CD4-positive, alpha-beta T cell treated with Interleukin-17A for 1 hour (primary cell): ENCODE measurements around the gene AP3D1.

Experiments
- DNase-seq: peaks from one replicate; pipeline ENCODE4 v3.0.0-alpha.2; 2020

AP3D1 gene

GRCh38 chr19:2180881-2181632 is 29.7 kb upstream of the AP3D1 start:
- no peak for DNase-seq

- no peak for DNase-seq
Measured at GRCh38 chr19:2180114-2180513, 28.7 kb upstream of the AP3D1 start.

DNA sequence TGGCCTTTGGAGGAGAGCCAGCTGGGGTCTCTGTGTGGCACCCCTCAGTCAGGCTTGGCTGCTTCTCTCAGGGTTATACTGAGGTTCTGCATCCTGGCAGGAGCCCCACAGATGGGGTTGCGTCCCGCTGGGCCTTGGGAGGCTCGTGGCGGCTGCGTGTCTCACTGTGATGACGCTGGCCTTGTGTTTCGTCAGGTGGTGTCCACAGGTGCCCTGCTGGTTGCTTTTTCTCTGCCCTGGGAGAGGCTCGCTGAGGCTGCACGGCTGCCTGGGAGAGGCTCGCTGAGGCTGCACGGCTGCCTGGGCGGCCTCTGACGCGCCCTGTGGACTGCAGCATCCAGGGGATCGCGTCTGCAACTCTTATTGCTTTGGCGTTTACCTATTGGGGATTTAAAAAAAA is 27.7 kb upstream of the AP3D1 start:
- no peak for DNase-seq

DNA sequence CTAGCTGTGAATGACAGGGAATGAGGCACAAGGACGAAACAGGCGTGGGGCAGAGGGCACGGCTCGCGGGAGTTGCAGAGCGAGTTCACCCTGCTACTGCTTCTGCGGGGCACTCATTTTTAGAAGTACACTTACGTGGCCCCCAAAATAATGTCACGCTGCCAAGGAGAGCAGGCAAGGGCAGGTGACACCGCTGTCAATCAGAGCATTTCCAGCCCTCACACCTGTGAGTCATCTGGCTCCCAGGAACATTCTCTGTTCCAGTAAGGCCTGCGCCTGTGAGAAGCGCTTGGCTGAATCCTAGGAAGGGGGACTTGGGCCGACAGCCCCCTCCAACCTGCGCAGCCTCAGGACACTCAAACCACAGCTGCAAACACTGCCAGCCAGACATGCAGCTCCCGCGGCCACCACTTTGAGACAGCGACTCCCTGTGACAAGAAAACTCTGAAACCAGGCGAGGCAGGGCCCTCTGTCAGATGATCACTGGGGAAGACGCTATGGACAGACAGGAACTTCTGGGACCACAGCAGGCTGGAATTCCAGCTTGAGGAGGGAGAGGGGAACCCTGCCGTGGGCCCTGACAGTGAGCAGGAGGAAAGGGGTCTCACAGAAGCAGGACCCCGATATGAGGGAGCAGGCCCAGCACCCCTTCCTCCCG is 25.1 kb upstream of the AP3D1 start:
- no peak for DNase-seq

DNA sequence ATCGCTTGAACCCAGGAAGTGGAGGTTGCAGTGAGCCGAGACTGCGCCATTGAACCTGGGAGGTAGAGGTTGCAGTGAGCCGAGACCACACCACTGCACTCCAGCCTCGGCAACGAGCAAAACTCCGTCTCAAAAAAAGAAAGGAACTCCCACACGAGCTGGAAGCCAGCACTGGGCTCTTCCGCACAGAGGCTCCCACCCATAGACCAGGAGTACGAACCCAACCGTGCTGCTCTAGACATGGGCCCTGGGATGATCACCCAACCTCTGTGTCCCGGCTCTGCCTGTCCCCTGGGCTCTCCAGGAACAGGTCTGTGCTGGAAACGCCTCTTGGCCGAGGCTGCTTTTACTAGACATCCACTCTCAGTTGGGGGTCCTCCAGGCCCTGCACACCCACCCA is 24.4 kb upstream of the AP3D1 start:
- no peak for DNase-seq

GRCh38 chr19:2173767-2174577 is 22.6 kb upstream of the AP3D1 start:
- no peak for DNase-seq

- no peak for DNase-seq
Measured at GRCh38 chr19:2173388-2173766, 22.0 kb upstream of the AP3D1 start.

- peak; percentile 85 for DNase-seq
Measured at GRCh38 chr19:2171349-2172145, 20.2 kb upstream of the AP3D1 start.

- DNase-seq = no peak
Measured at GRCh38 chr19:2170987-2171348, 19.6 kb upstream of the AP3D1 start.

GRCh38 chr19:2170219-2170618 is 18.9 kb upstream of the AP3D1 start:
- DNase-seq = no peak

GRCh38 chr19:2168619-2169424 is 17.5 kb upstream of the AP3D1 start:
- peak; percentile 75 for DNase-seq

DNA sequence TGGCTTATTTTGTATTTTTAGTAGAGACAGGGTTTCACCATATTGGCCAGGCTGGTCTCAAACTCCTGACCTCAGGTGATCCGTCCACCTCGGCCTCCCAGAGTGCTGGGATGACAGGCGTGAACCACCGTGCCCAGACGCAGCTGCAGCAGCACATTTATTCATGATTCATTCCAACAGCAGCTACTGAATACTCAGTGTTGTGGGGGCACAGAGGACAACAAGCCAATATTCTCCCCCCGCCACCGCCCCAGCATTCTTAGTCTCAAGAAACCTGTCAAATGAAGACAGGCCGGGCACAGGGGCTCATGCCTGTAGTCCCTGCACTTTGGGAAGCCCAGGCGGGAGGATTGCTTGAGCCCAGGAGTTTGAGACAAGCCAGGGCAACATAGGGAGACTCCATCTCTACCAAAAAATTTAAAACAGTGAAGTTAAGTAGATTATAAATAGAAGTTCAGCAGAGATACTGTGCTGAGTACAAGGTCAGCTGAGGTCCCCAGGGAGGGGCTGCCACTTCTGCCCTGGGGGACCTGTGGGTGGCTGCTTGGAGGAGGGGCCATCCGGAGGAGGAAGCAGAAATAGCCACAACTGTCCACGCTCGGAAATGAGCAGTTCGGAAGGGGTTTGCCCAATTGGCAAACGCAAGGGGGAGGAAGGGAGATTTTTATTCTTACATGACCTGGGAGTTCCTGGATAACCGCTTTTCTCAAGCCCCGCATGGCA is 16.7 kb upstream of the AP3D1 start:
- DNase-seq = peak; percentile 65

DNA sequence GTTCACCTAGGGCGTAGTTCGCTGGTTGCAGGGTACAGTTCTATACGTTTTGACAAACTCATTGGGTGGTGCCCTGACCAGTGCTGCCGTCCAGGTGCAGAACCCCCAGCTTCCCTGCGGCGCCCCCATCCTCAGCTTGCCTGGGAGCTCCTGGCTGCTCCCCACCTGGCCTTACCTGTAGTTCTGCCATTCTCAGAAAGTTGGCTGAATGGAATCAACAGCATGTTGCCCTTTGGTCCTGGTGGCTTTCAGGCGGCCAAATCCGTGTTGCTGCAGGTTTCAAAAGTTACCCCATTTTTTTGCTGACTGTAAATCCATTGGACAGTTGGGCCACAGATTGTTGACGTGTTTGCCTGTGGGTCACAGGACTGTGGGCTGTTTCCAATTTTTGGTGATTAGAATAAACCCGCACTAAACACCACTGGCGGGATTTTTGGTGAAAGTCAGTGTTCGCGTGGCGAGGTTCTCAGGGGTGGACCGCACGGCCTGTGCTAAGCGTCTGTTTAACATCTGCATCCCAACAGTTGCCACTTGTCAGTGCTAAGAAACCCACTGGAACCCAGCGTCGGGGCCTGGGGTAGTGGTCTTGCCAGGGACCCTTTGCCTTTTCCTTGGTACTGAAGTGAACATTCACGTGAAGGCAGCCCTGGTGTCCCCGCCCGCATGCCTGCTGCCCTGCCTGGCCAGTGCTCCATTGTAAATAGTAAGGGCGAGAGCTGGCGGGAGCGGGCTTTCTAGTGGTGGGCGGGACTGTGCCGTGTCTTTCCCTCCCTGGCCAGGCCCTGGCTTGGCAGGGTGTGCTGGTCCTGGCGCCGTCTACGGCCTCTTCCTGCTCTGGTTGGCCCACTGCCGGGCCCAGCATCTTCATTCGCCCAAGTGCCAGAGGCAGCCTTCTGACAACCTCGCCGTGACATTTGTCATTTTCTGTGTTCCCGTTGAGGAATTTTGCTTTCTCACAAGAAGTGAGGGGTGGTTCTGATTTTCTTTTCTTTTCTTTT is 15.7 kb upstream of the AP3D1 start:
- no peak for DNase-seq

DNA sequence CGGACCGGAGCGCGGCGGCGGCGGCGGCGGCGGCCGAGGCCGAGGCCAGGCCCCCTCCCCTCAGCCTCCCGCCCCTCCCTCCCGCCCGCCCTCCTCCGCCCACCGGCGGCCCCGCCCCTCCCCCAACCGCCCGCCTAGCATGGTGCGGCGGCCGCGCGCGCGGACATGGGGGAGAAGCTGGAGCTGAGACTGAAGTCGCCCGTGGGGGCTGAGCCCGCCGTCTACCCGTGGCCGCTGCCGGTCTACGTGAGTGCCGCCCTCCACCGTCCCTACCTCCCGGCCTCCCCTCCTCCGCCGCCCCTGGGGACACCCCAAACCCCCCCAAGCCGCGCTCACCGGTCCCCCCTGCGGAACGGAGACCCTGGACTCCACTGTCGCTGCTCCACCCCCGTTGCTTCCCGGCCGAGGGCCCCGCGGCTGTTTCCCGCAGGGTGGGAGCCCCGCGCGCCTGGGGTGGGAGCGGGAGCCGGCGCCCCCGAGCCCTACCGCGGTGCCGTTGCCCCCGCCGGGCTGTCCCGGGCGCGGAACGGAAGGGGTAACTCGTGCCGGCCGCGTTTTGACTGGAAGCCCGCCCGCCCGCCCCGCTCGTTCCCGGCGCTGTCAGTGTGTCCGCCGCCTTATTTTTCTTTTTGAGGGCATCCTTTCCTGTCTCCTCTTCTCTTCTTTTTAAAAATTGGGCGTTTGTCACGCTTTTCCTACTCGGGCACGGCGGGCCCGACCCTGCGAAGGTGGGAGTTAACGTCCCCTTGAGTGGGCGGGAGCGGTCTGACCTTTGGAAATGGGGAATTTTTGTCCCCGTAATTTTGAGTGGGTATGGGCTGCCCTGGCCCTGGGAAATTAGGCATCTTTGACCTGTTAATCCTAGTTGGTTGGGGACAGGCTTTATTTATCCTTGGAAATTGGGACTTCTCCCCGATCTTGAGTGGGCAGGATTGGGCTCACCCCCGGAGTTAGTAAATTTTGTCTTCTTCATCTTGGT is 12.9 kb upstream of the AP3D1 start:
- no peak for DNase-seq

GRCh38 chr19:2160379-2160778 is 9.0 kb upstream of the AP3D1 start:
- DNase-seq = no peak

GRCh38 chr19:2157452-2157851 is 6.1 kb upstream of the AP3D1 start:
- no peak for DNase-seq

DNA sequence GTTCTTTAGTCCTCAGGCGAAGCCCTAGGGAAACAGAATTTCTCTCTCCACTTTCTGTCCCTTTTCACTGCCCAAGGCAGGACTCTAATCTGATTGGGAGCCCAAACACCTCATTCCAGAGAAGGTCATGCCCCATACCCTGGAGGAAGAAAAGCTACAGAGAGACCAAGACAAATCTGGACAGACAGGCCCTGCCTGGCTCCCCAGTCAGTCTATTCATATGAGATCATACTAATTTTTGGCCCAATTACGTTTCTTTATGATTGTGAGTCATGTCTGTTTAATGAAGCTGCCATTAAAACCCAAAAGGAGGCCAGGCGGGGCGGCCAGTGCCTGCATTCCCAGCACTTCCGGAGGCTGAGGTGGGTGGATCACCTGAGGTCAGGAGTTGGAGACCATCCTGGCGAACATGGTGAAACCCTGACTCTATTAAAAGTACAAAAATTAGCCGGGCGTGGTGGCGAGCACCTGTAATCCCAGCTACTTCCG is 3.3 kb upstream of the AP3D1 start:
- no peak for DNase-seq

DNA sequence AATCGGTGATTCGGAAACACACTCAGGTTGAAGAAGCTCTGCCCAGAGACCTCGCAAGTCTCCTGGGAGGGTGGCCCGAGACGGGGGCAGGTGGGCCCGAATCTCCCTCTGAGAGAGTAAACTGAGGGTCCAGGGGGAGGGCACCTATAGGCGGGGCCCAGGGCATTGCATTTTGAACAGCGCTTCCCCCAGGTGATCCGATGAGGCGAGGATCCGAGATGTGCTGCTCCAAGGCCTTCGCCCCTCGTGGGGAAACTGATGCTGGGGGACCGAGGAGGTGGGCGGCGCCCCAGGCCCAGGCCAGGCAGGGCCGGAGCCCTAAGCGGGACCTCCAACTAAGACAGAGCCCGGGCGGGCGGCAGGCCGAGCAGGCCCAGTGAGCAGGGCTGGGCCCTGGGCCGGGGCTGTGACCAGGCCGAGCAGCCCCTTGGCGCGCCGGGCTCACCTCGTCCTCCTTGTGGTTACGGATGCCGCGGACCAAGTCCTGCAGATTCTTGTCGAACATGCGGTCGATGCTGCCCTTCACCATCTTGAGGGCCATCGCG is 500 bp downstream of the AP3D1 start:
- DNase-seq = peak; percentile 34
